ENCODE results near the gene GADL1. TPM values are rescaled to one million over a fixed set of nuclear protein-coding genes. Genes with fewer than 3 reads are reported as not detected.

The GADL1 gene
- total RNA-seq, 1 experiment from 2014 or later = not detected

DNA sequence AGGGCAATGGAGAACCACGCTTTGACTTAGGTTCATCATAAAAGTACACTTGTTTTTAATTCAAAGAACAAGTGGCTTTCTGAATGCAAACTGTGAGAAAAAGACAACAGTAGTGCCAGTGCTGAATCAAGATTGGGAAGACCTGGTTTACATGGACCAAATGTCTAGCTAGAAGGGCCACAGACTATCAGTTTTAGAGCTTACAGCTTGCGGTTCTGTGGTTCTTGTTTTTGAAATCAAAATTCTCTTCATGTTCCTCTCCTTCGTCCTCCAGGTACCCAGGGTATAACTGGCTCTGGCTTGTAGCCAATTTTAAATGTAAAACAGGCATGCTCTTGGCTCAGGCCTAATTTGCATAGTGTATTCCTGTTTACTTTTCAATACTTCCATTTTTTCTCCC, 163.5 kb downstream of the GADL1 start:
- Histone ChIP-seq H3K27ac (ENCODE audit: low read depth, low read length) (no peak overlapping the region), H3K4me2 (ENCODE audit: low read length) (no peak overlapping the region), H2AFZ (ENCODE audit: low read depth, low read length, poor library complexity, severe bottlenecking) (no peak overlapping the region), H3K36me3 (ENCODE audit: control insufficient read depth in 1 of 2, insufficient read depth in 2 of 2, low read length in 2 of 2) (no peaks in the 10 kb centered on the region), H4K20me1 (ENCODE audit: insufficient read depth) (no peaks in the 10 kb centered on the region), H3K27me3 (ENCODE audit: insufficient read depth, low read length) (no peaks in the 10 kb centered on the region), H3K9me2 (ENCODE audit: insufficient read depth) (no peaks in the 10 kb centered on the region), H3K9ac (ENCODE audit: low read length) (no peak overlapping the region), H3K79me2 (ENCODE audit: insufficient read depth, low read length) (no peaks in the 10 kb centered on the region), H3K9me3 (ENCODE audit: control insufficient read depth in 1 of 2, insufficient read depth in 1 of 2, low read depth in 1 of 2, low read length in 2 of 2) (no peaks in the 10 kb centered on the region), H3K4me1 (ENCODE audit: control insufficient read depth in 1 of 2, insufficient read depth in 2 of 2, low read length in 2 of 2) (no peaks in the 10 kb centered on the region), H3K4me3 (replicated peaks in 1 of 2; ENCODE audit: low read depth in 1 of 2, low read length in 2 of 2) (no peak overlapping the region)
- ATAC-seq (no peak), DNase-seq (ENCODE audit: low read depth, low spot score) (no peak)
- ChIA-PET POLR2A (no interaction called here), RAD21 (ENCODE audit: low non-redundant PET in 1 of 2, low total read pairs in 2 of 2, uncharacterized antibody in 2 of 2, unreplicated experiment in 2 of 2) (no interaction called here), CTCF (no interaction called here)
- intact Hi-C loops (cut with micrococcal nuclease) = no loop called here
- BruUV-seq (replicated peaks) = no TSS peak
- TF ChIP-seq SRF (IDR thresholded peaks at IDR 0.05; ENCODE audit: low read depth) = no peak

DNA sequence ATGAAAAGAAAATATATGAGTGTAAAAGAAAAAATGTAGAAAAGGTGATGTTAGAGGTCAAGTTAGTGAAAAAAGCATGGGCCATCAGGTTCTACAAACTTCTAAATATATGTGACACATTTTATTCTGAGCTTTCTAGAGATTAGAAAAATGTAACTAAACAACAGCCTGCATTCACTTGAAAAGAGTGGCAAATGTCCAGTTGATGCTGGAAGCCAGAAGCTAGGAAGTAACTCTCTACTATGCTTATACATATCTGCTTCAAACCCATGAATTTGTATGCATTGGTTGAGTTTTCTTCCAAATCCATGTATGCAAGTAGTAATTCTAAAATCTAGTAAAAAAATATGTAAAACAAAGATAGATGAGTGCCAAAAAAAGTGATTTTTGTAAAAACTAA, 164.5 kb downstream of the GADL1 start:
- intact Hi-C loops (cut with micrococcal nuclease) = no loop called here
- CTCF ChIA-PET = no interaction called here
- H2AFZ ChIP-seq (ENCODE audit: low read depth, low read length, poor library complexity, severe bottlenecking) = no peak overlapping the region

More for the DNA sequence above, 164.5 kb downstream of the GADL1 start:
- no peaks in the 10 kb centered on the region for H3K36me3 ChIP-seq (ENCODE audit: control insufficient read depth in 1 of 2, insufficient read depth in 2 of 2, low read length in 2 of 2)
- H3K4me3 ChIP-seq (replicated peaks in 1 of 2; ENCODE audit: low read depth in 1 of 2, low read length in 2 of 2) = no peak overlapping the region
- BruUV-seq (replicated peaks) = no TSS peak
- DNase-seq (ENCODE audit: low read depth, low spot score) = no peak
- H4K20me1 ChIP-seq (ENCODE audit: insufficient read depth) = no peaks in the 10 kb centered on the region
- H3K79me2 ChIP-seq (ENCODE audit: insufficient read depth, low read length) = no peaks in the 10 kb centered on the region
- H3K27me3 ChIP-seq (ENCODE audit: insufficient read depth, low read length) = no peaks in the 10 kb centered on the region
- H3K9me3 ChIP-seq (ENCODE audit: control insufficient read depth in 1 of 2, insufficient read depth in 1 of 2, low read depth in 1 of 2, low read length in 2 of 2) = no peaks in the 10 kb centered on the region
- H3K9ac ChIP-seq (ENCODE audit: low read length) = no peak overlapping the region
- H3K4me2 ChIP-seq (ENCODE audit: low read length) = no peak overlapping the region
- ChIA-PET POLR2A (no interaction called here), RAD21 (ENCODE audit: low non-redundant PET in 1 of 2, low total read pairs in 2 of 2, uncharacterized antibody in 2 of 2, unreplicated experiment in 2 of 2) (no interaction called here)
- H3K27ac ChIP-seq (ENCODE audit: low read depth, low read length) = no peak overlapping the region
- H3K9me2 ChIP-seq (ENCODE audit: insufficient read depth) = no peaks in the 10 kb centered on the region
- no peak for ATAC-seq
- no peaks in the 10 kb centered on the region for H3K4me1 ChIP-seq (ENCODE audit: control insufficient read depth in 1 of 2, insufficient read depth in 2 of 2, low read length in 2 of 2)
- TF ChIP-seq, protein P1, sequence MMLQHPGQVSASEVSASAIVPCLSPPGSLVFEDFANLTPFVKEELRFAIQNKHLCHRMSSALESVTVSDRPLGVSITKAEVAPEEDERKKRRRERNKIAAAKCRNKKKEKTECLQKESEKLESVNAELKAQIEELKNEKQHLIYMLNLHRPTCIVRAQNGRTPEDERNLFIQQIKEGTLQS (IDR thresholded peaks at IDR 0.05) = no peak
- TF ChIP-seq CEBPB (IDR thresholded peaks at IDR 0.05; ENCODE audit: low read depth) (no peak), EZH2 (IDR thresholded peaks at IDR 0.05) (no peak), ZFX (IDR thresholded peaks at IDR 0.05) (no peak), YY1 (IDR thresholded peaks at IDR 0.05; ENCODE audit: extremely low read depth, insufficient replicate concordance, low read depth, low read length) (no peak), CBX3 (IDR thresholded peaks at IDR 0.05; ENCODE audit: low read depth) (no peak)
